SW480 (cell line): ENCODE results near the gene TOM1L2.
A peak's percentile ranks its signal among the peaks of the same experiment; 100 is the strongest.
"Not testable (repeated sequence)": the region's sequence is repeated elsewhere in the genome, so short reads cannot be mapped to it uniquely, and the experiment has no call there.

Experiments
- DNase-seq: peaks from one replicate; pipeline ENCODE4 v3.0.0-alpha.2; 2016; ENCODE audit warnings: low spot score

TOM1L2 gene

DNA sequence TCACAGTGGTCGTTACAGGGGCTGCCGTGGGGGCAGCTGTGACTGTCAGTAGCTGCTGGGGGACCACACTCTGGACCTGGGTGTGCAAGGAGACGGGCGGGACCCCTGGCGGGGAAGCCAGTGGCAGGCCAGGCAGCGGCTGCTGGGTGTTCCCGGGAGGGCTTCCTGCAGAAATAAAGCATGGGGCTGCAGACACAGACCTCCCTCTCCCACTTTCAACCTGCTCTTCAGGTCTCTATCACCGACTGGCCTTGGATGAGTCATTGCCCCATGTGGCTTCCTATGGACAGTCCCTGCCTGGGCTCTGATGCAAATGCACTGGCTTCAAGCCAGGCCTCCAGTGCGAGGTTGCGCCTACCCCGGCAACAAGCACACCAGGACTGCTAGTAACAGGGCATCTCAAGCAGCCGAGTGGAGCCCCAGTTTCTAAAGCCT, 152.6 kb downstream of the TOM1L2 start:
- DNase-seq = peak; percentile 77

DNA sequence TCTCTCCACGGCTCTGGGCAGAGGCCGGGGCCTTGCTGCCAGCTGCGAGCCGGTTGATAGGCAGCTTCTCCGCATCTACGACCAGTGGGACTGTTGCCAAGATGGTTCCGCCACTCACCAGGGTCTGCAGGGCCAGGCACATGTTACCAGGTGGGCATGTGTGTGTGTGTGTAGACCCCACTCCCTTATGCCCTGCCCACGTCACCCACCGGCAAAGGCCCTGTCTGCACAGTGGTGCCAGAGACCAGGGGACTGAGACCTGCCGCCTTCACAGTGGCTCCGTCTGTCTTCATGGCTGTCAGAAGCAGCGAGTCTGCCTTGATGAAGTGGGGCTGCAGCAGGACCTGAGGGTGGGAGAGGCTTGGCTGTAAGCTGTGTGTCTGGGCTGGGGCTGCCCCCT, 153.1 kb downstream of the TOM1L2 start:
- DNase-seq = no peak

DNA sequence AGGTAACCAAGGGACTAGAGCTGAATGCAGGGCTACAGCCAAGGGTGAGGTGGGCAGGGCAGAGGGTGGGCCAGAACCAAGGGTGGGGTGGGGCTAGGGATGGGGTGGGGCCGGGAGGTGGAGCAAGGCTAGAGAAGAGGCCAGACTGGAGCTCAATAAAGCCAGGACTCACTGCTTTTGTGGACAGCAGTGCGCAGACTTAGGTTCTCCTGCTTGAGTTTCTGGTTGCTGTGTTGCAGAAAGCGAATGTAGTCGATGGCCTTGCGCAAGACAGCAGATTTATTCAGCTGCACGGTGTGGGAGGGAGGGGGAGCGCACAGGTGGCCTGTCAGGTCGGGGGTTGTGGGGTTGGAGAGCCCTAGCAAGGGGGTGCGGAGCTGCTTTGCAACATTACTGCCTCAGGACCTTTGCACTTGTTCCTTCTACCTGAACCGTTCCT, 154.1 kb downstream of the TOM1L2 start:
- peak; percentile 62 for DNase-seq

DNA sequence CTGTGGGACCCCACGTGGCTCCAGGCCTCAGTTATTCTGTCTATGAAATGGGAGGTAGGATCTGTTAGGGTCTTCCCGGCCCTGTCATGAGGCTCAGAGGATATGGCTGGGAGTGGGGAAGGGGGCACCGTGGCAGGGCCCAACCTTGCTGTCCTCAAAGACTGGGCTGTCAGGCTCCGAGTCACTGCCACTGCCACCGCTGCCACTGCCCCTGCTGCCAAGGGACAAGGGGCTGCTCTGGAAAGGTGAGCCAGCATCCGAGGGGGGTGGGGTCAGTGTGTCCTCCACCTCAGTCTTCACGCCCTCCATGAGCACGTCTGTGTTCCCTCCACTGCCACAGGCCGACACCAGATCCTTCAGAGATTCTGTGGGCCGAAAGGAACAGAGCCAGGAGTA, 154.7 kb downstream of the TOM1L2 start:
- DNase-seq = no peak

DNA sequence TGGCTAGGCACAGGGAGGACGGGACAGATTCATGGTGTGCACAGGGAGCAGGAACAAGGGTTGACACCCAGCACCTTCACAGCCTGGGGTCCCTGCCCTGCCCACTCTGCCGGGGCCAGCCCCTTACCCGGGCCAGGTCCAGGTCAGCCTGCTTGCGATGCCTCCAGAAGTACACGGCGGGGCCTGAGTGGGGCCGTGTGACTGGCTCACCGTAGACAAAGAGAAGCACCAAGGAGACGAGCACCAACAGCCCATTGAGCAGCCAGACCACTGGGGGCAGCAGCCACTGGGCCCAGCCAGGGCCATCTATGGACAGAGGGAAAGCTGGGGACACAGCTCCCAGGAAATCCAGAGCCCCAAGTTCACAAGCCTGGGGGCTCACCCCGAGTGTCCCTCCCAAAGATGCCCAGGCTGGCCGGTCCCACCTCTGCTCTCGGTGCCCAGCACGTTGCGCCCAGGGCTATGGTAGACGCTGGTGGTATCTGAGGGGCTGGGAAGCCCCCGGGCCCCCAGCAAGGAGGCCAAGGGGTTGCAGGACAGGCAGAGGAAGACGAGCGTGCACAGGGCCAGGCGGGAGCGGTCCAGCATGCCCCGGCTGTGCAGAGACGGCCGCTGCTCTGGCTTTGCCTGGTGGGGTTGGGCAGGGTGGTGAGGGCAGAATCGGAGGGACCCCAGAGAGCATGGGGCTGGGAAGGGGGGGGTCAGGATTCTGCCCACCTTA, 155.2 kb downstream of the TOM1L2 start:
- DNase-seq = no peak

DNA sequence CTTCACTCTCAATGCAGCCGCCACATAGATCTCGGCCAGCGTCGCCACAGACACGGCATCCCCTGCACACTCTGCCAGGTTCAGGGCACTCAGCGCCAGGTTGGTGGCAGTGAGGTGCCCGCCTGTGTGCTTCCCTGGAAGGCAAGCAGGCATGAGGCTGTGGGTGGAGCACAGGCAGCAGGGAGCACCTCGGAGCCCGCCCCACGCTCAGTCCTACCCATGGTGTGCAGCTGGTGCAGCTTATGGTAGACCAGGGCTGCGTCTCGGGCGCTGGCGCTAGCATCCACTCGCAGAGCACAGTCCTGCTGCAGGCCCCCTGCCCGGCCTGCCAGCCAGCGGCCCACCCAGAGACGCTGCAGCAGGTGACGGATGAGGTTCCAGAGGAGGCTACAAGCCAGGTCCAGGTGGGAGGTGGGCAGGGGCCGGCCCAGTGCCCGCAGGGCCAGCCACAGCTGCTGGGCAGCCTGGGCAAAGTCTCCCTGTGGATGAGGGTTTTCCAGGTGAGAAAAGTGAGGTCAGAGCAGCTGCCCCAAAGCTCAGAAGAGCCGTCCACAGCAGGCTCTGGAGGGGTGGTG, 155.9 kb downstream of the TOM1L2 start:
- DNase-seq = no peak

DNA sequence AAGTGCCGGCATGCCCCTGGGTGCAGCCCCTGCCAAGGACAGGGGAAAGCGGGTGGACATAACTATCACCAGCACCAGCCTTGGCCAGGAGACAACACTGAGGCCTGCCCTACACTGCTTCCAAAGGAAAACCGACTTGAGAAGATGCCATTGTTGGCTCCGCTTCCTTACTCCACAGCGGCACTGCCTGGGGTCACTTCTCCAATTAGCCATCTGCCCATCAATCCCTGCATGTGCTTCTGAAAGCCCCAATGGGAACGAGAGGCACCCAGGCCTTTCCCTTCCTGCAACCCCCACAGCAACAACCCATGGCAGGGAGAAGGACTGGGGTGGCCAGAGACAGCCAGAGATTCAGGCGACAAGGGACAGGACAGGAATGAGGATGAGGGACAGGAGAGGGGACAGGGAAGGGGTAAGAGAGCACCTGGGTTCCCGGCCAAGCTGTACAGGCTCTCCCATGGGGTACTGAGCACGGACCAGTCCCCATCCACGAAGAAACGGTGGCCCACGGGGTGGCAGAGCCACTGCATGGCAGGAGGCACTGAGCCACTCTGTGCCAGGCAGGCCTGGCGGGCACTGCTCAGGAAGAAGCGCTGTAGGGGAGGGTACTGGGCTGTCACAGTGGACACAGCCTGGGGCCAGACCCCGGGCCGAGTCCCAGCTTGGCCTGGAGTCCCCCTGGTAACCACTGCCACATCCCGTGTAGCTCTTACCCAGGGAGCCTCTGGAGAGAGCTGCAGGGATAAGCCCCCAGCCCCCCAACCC, 156.6 kb downstream of the TOM1L2 start:
- DNase-seq = no peak

DNA sequence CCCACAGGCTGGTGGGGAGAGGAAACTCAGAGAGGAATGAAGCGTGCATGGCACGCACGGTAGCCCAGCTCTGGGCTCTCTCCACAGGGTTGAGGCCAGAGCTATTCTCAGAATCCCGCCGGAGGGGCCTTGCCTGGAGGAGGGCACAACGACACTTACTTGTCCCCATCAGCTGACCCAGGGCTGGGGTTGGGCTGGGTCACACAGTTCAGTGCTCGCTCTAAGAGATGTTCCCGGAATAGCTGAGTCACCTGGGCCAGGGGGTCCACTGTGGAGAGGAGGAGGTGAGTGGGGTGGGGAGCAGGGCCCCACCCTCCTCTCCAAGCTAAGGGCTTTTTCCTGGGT, 157.2 kb downstream of the TOM1L2 start:
- DNase-seq = no peak

DNA sequence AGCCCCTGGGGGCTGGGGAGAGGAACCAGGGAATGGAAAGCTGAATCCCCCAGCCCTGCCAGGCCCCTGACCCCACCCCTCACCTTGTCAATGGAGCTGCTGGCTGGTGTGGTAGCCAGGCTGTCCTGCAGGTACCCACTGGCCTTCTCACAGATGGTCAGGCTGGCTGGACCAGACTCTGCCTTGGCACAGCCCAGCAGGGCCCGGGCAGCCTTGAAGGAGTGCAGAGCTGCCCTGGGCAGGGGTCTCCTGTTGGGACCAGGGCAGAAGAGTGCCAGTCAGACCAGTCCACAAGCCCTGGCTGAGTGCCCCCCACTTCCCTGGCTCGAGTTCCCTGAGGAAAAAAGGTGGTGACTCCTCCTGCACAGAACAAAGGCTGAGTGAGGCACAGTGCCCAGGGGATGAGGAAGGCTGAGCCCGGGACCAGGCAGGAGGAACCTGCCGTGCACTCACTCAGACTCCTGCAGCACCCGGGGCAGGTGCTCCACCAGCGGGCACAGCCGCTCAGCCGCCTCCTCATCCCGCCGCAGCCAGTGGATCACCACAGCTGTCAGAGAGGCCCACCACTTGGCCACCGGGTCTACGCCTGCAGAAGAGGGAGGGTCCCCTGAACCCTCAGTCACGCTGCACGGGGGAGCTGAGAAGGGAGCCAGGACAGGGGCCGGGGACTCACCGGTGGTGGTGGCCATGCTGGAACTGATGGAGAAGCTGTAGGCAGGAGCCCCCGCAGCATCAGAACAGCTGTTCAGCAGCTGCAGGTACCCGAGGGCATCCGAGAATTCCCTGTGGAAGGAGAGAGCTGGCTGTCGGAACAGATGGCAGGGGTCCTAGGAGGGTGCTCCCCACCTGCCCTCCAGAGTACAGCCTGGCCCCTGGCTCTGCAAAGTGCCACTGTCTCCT, 157.8 kb downstream of the TOM1L2 start:
- no peak for DNase-seq

DNA sequence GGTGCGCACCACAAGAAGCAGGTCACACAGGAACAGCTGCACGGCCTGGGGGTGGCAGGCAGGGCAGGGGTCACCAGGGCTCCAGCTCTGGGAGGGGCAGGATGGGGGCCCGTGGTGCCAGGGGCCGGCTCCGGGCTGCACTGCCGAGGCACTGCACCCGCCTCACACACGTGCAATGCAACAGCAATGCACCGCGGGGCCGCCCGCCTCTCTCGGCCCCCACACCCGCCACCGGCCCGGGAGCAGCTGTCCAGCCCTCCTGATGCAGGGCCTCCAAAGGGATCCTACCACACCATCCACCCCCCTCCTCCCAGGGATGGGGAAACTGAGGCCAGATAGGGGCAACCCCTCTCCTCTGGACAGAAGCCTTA, 158.5 kb downstream of the TOM1L2 start:
- no peak for DNase-seq

DNA sequence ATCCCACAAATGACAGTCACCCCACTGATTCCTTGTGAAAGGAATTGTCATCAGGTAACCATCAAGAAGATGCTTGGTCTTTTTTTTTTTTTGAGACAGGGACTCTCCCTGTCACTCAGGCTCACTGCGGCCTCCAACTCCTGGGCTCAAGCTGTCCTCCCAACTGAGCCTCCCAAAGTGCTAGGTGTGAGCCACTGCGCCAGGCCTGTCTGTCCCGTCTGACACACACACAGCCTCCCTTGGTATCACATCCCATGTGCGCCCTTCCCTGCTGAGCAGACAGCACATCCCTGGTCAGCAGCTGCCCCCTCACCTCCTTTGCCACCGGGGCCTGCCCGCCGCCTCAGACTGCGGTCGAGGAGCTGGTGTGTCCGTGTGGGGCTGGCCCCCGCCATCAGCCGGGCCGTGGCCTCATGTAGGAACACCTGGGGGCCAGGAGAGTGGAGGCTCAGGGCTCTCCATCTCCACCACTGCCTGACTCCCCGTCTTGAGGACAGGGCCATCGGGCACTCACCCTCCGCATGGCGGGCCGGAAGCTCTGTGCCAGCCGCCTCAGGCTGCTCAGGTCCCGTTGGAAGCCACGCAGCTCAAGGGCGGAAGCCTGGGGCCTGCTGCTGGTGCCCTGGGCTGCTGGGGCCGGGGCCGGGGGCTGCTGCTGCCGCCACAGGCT, 159.0 kb downstream of the TOM1L2 start:
- DNase-seq = no peak

DNA sequence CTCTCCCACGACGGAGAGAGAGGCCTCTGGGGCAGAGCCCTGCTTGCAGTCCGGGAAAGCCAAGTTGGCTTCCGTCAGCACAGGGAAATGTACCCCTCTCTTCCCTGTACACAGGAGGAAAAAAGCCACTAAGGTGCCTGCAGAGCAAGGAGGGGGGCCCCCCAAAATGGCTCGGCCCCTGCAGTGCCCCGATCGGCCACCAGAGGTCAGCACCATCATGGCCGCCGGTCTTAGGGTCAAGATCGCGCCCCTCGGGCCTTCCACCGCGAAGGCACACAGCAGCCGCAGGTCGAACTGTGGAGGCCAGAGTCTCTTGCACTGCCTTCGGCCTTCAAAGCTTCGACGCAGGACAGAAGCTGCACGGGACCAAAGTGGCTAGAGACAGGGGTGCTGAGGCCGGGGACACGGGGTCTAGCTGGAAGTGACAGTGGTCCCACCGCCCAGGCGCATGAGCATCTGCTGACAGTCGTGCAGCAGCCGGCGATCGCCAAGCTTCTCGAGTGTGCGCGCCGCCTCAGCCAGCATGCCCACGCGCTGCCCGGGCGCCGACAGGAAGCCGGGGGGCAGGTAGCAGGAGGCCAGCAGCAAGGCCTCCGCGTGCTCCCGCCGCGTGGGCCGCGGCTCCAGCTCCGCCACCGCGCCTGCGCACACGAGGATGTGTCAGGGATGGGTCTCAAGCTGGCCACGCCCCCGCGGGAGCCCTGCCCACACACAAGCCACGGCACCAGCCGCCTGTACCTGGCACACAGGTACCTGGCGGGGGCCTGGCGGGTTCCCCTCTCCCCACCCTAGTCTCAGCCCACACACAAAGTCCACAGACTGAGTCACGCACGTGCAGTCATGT, 159.8 kb downstream of the TOM1L2 start:
- DNase-seq = peak; percentile 53

DNA sequence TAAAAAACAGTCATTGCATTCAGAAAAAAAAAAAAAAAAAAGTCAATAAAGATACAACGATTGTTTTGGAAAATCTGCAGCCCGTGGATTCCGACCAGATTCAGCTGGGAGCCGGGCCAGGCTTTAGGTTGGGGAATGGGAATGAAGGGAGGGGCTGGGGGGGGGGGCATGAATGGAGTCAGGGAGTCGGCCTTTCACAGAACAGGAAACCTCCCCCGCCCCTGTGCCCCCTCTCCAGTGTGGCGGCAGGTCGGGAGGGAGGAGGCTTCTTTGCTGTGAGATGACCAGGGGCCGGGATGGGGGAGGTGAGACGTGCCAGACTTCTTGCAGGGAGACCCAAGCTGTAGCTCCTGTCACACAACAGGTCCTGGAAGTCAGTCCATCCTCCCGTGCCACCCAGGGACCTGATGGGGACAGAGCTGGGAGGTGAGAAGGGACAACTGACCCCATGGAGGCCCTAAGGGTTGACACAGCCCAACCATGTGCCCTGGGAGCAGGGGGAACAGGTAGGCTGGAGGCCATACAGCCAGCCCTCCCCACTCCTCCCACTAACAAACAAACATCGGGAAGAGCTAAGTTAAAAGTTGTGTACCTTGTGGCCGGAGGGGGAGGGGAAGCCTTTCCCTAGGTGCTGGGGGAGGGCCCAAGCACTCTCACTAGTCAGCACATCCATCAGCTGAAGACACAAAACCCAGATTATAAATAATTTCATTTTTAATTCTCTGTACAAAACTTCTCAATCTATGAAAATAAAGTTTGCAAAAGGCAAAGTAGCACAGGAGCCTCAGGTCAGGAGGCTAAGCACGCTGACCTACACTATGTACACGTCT, 160.6 kb downstream of the TOM1L2 start:
- no peak for DNase-seq

DNA sequence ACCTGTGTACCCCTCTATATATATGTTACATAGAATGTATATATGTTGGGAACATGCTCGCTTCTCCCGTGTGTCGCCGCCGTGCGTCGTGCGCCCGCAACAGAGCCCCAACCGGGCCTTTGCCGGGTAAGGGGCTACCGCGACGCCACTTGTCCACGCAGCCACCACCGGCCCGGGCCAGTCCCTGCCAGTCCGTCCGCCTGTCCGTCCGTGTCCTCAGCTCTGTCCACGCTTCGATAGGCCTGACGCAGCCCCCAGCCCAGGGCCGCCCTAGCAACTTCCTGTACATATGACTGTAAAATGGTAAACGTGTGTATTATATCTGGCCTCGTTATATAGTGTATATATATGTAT, 161.3 kb downstream of the TOM1L2 start:
- no peak for DNase-seq

DNA sequence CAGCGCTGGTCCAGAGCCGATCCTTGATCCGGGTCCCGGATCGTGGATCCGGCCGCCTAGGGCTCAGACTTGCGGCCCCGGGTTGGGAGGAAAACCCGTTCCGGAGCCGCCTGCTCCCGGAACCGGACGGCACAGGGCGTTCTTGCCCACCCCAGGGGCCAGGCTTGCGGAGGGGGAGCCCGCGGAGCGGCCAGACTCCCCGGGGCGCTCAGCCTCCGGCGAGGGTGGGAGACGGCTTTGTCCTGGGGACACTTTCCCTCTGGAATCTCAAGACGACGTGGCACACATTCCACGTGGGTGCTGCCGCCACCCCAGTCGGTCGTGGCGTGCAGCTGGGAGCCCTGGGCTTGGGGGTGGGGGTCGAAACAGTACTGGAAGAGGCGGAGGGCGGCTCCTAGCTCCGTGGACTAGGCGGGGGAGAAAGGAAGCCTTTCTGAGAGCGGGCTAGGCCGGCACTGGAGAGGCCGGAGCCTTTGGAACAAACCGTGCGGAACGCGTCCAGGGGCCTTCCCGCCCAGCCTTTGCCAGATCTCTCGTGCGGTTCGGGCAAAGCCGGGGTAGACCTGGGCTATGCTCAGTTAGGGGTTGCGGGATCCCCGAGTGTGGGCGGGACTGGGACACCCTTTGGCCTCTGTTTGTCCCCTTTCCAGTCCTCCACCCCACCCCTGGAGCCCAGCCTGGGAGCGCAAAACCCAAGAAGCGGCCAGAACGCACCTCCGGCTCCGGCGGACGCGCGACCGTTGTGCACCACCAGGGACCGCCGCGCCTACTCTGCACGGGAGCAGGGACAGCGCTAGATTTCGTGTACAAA, 161.9 kb downstream of the TOM1L2 start:
- DNase-seq = no peak

DNA sequence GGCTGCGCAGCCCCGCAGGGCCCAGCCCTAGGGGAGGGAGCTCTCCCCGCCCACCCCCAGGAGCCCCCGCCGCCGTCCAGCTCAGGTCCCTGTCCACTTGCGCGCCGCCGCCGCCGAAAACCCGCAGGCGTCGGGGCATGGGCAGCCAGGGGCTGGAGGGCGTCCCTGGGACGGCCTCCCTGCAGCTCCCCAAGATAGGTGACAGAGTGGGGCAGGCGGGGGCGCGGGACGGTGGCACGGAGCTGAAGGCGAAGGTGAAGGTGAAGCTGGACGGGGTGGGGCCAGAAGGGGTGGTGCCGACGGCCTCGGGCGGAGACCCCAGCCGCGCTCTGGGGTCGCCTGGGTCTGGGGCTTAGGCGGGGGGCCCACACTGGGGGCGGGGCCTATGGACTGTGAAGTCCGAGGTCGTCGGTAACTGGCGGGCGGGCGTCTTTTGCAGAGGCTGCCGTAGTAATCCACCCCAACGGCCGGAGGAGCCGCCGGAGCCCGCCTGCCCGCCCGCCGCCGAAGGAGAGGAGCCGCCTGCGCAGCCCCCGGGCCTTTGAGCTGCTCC, 162.6 kb downstream of the TOM1L2 start:
- no peak for DNase-seq

DNA sequence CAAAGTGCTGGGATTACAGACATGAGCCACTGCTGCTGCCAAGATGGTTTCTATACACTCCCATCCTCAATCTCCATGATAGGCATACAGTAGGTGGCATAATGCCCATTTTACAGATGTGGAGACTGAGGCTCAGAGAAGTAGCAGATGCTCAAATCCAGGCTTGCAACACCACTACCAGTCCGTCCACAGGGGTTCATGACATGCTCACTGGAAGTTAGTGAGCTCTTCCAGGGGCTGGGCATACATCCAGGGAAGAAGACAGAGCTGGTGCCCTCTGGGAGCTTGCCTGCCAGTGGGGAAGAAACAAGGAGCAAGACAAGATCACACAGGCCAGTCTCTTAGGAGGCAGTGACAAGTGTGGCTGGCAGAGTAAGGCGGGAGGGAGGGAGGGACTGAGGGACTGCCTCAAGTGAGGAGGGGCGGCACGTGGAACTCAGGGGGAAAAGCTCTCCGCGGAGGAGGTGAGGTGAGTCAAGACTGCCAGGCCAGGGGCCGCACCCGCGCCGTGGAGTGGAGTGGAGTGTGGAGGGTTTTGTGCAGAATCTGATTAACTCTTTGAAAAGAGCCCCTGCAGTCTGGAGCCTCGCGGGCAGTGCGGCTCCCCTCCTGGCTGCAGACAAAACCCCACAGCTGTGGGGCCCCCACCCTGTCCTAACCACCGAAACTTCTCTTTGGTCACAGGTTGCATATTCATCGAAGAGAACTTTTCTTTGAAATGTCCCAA, 163.3 kb downstream of the TOM1L2 start:
- DNase-seq = no peak

DNA sequence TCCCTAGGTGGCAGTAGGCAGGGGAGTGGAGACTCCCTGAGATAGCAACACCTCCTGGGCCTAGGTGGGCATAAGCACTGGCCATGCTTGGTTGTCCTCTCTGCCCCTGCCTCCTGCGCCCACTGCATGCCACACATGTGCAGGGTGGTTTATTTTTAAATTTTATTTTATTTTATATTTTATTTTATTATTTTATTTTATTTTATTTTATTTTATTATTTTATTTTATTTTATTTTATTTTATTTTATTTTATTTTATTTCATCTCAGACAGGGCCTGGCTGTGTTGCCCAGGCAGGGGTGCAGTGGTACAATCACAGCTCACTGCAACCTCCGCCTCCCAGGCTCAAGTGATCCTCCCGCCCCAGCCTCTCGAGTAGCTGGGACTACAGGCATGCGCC, 164.0 kb downstream of the TOM1L2 start:
- not testable (repeated sequence) for DNase-seq
